Stimulated activated naive CD8-positive, alpha-beta T cell treated with anti-CD3 and anti-CD28 coated beads, Interleukin-15, Interleukin-2, amounts not matched to agents 100 U/mL and 50 U/mL, for 24 hours (primary cell): ENCODE results near the gene IL1RAPL1.

ENCODE experiments used
- ATAC-seq: fragments of 150-1000 bp; cut with Tn5 transposase; one replicate; pipeline ENCODE4 v1.10.0; 2021
- DNase-seq: peaks from one replicate; pipeline ENCODE4 v3.0.0; 2021

The IL1RAPL1 gene

GRCh38 chrX:29903360-29903759 is 1316.1 kb downstream of the IL1RAPL1 start:
- DNase-seq: no peak
- ATAC-seq: no peak

GRCh38 chrX:29911673-29912072 is 1324.4 kb downstream of the IL1RAPL1 start:
- ATAC-seq: no peak
- DNase-seq: no peak

GRCh38 chrX:29913647-29914046 is 1326.4 kb downstream of the IL1RAPL1 start:
- ATAC-seq: no peak
- DNase-seq: no peak

GRCh38 chrX:29922607-29923006 is 1335.4 kb downstream of the IL1RAPL1 start:
- DNase-seq (no peak), ATAC-seq (no peak)

GRCh38 chrX:29926056-29926455 is 1338.8 kb downstream of the IL1RAPL1 start:
- ATAC-seq: no peak
- no peak for DNase-seq

- ATAC-seq: no peak
Observed at GRCh38 chrX:29926659-29927058, 1339.4 kb downstream of the IL1RAPL1 start.

GRCh38 chrX:29935455-29935854 is 1348.2 kb downstream of the IL1RAPL1 start:
- DNase-seq: no peak
- ATAC-seq: no peak

More at GRCh38 chrX:29926659-29927058, 1339.4 kb downstream of the IL1RAPL1 start:
- DNase-seq: no peak

GRCh38 chrX:29940750-29941149 is 1353.5 kb downstream of the IL1RAPL1 start:
- no peak for ATAC-seq
- no peak for DNase-seq

GRCh38 chrX:29941287-29941686 is 1354.0 kb downstream of the IL1RAPL1 start:
- ATAC-seq (no peak), DNase-seq (no peak)

- DNase-seq (no peak), ATAC-seq (no peak)
Observed at GRCh38 chrX:29947225-29947624, 1360.0 kb downstream of the IL1RAPL1 start.

- ATAC-seq (no peak), DNase-seq (no peak)
Observed at GRCh38 chrX:29948653-29949052, 1361.4 kb downstream of the IL1RAPL1 start.

- DNase-seq (no peak), ATAC-seq (no peak)
Observed at GRCh38 chrX:29952016-29952415, 1364.8 kb downstream of the IL1RAPL1 start.

- no peak for ATAC-seq
- no peak for DNase-seq
Observed at GRCh38 chrX:29962061-29962460, 1374.8 kb downstream of the IL1RAPL1 start.

- DNase-seq: no peak
- ATAC-seq: no peak
Observed at GRCh38 chrX:29965634-29966033, 1378.4 kb downstream of the IL1RAPL1 start.

- ATAC-seq: no peak
- DNase-seq: no peak
Observed at GRCh38 chrX:29992083-29992482, 1404.8 kb downstream of the IL1RAPL1 start.

- no peak for ATAC-seq
- no peak for DNase-seq
Observed at GRCh38 chrX:30005813-30006212, 1418.6 kb downstream of the IL1RAPL1 start.
